Glutamatergic neuron (in vitro differentiated cells): ENCODE data around the gene ALDOA. TPM values are rescaled to one million over a fixed set of nuclear protein-coding genes. Genes with fewer than 3 reads are reported as not detected.
"Not testable (repeated sequence)": the region's sequence is repeated elsewhere in the genome, so short reads cannot be mapped to it uniquely, and the experiment has no call there.

ENCODE experiments used
- DNase-seq: peaks from one replicate; pipeline ENCODE4 v3.0.0; 2022
- H3K27ac Mint-ChIP-seq: one replicate; pipeline ENCODE4 v1.8.0; 2020; ENCODE audit warnings: mild to moderate bottlenecking, mixed read lengths, inconsistent platforms; ENCODE audit not compliant: unreplicated experiment
- H3K27me3 Mint-ChIP-seq: one replicate; pipeline ENCODE4 v1.8.0; 2020; ENCODE audit warnings: mild to moderate bottlenecking, moderate library complexity, mixed read lengths, inconsistent platforms; ENCODE audit not compliant: unreplicated experiment
- H3K36me3 Mint-ChIP-seq: one replicate; pipeline ENCODE4 v1.8.0; 2020; ENCODE audit warnings: mild to moderate bottlenecking, mixed read lengths, inconsistent platforms; ENCODE audit not compliant: unreplicated experiment
- H3K4me1 Mint-ChIP-seq: one replicate; pipeline ENCODE4 v1.8.0; 2020; ENCODE audit warnings: mild to moderate bottlenecking, low read depth, mixed read lengths, inconsistent platforms; ENCODE audit not compliant: unreplicated experiment
- H3K4me3 Mint-ChIP-seq: one replicate; pipeline ENCODE4 v1.8.0; 2020; ENCODE audit warnings: mild to moderate bottlenecking, mixed read lengths, inconsistent platforms; ENCODE audit not compliant: unreplicated experiment
- H3K9me3 Mint-ChIP-seq: one replicate; pipeline ENCODE4 v1.8.0; 2020; ENCODE audit warnings: mild to moderate bottlenecking, moderate library complexity, mixed read lengths, inconsistent platforms; ENCODE audit not compliant: unreplicated experiment
- CTCF ChIP-seq: fragments of 200-600 bp; sonication (generic); IDR thresholded peaks from one replicate; pipeline ENCODE4 v1.5.0; 2021; ENCODE audit not compliant: partially characterized antibody, unreplicated experiment
- long read RNA-seq: library from polyadenylated mRNA; unstranded; transcript quantifications from one replicate; pipeline ENCODE4 v2.0.0, GENCODE V29; 2020; ENCODE audit not compliant: unreplicated experiment
- total RNA-seq: library from RNA; stranded (reverse); fragmentation: NEBNext Ultra II Directional; extraction: Animal tissue kit (Norgen Biotek cat#: 25700); gene quantifications from one replicate; pipeline ENCODE4 v1.2.1, GENCODE V29; 2021; ENCODE audit not compliant: unreplicated experiment

ALDOA gene
- total RNA-seq = 437 TPM
- long read RNA-seq, transcript ALDOA-206 (9 exons, 1,550 nt) = minor isoform, 35 of 748 reads
- long read RNA-seq, transcript ALDOA-209 (9 exons, 1,579 nt) = major isoform, 698 of 748 reads
- long read RNA-seq, partial matches to known transcripts = 10 of 748 reads
- long read RNA-seq, other reads (novel, unspliced or antisense) = 4 of 748 reads

- Mint-ChIP-seq H3K4me1 (peaks cover 18% of the 10 kb centered on the region), H3K4me3 (peak within 1 kb of the TSS; percentile 95)
Observed at GRCh38 chr16:30065102-30065942, at the start of gene ALDOA. TSS of gene ALDOA (plus strand) at chr16:30065760. CDS start at chr16:30066898, 1,138 bp downstream.

DNA sequence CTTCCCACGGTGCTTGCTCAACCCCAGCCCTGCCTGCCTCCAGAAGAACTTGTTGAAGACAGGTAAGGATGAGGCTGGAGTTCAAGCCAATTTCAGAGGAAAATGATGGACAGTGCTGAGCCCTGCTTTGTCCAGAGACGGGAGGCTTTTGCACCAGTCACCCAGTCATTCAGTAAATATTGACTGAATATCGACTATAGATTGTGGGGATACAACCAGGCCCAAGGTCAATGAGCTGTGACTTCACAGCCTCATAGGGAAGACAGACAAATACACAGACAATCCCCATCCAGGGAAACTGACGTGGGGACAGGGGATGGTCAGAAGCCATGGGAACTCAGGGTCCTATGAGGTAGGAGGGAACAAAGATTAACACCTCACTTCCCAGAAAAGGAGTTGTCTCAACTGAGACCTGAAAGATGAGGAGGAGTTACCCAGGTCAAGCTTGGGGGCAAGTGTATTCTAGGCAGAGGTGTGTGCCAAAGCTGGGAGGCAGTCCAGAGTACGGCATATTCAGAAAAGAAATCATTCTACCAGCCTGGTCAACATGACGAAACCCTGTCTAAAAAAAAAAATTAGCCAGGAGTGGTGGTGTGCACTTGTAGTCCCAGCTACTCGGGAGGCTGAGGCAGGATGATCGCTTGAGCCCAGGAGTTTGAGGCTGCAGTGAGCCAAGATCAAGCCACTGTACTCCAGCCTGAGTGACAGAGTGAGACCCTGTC lies 48.8 kb upstream of the ALDOA start:
- Mint-ChIP-seq H3K27ac (no peak overlapping the region), H3K27me3 (peaks cover 6% of the 10 kb centered on the region), H3K4me1 (peaks cover 5% of the 10 kb centered on the region), H3K4me3 (no peak overlapping the region), H3K36me3 (no peaks in the 10 kb centered on the region), H3K9me3 (no peaks in the 10 kb centered on the region)
- no peak for TF ChIP-seq CTCF
- DNase-seq = no peak

More at GRCh38 chr16:30065102-30065942, at the start of gene ALDOA:
- no peak for TF ChIP-seq CTCF
- DNase-seq = peak; percentile 93
- peak within 1 kb of the TSS; percentile 80 for H3K27ac Mint-ChIP-seq
- peaks cover 9% of the 10 kb centered on the region for H3K27me3 Mint-ChIP-seq
- H3K9me3 Mint-ChIP-seq = peaks cover 5% of the 10 kb centered on the region
- H3K36me3 Mint-ChIP-seq = no peaks in the 10 kb centered on the region

- TF ChIP-seq CTCF = no peak
- DNase-seq = no peak
- no peak overlapping the region for H3K27ac Mint-ChIP-seq
- H3K4me1 Mint-ChIP-seq = peaks cover 2% of the 10 kb centered on the region
- no peaks in the 10 kb centered on the region for H3K36me3 Mint-ChIP-seq
- H3K9me3 Mint-ChIP-seq = no peaks in the 10 kb centered on the region
- peaks cover 3% of the 10 kb centered on the region for H3K27me3 Mint-ChIP-seq
- no peak overlapping the region for H3K4me3 Mint-ChIP-seq
Observed at GRCh38 chr16:30017277-30017656, 48.3 kb upstream of the ALDOA start.

GRCh38 chr16:30017937-30018336 lies 47.6 kb upstream of the ALDOA start:
- not testable (repeated sequence) for H3K27me3 Mint-ChIP-seq, H3K9me3 Mint-ChIP-seq, DNase-seq, H3K27ac Mint-ChIP-seq, H3K4me1 Mint-ChIP-seq, H3K36me3 Mint-ChIP-seq, H3K4me3 Mint-ChIP-seq

DNA sequence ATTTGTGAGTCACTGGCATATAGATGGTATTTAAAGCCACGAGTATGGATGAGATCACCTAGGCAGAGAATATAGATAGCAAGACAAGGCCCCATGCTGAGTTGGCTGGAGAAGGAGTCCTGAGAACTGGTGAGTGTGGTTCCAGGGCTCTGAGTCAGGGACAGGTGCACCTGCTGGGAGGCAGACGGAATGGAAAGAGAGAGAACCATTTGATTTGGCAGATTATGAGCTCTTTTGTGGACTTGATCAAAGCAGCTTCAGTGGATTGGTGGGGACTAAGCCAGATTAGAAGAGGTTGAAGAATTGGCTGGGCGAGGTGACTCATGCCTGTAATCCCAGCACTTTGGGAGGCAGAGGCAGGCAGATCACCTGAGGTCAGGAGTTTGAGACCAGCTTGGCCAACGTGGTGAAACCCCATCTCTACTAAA lies 46.8 kb upstream of the ALDOA start:
- peaks cover 3% of the 10 kb centered on the region for H3K27me3 Mint-ChIP-seq
- peaks cover 2% of the 10 kb centered on the region for H3K4me1 Mint-ChIP-seq
- DNase-seq = no peak
- TF ChIP-seq CTCF = no peak
- no peaks in the 10 kb centered on the region for H3K36me3 Mint-ChIP-seq
- no peak overlapping the region for H3K4me3 Mint-ChIP-seq
- no peaks in the 10 kb centered on the region for H3K9me3 Mint-ChIP-seq
- no peak overlapping the region for H3K27ac Mint-ChIP-seq
